HepG2 (cell line): ENCODE measurements around the gene ATG2A. TPM values are rescaled to one million over a fixed set of nuclear protein-coding genes. Genes with fewer than 3 reads are reported as not detected.

Experiments used
- BHLHE40 ChIP-seq: IDR thresholded peaks from 2 replicates; pipeline ENCODE4 v1.6.1; 2011; ENCODE audit warnings: low read length, improper control_type of control experiment
- CREB1 ChIP-seq, 2 experiments: fragments of 450-650 bp in 1 of 2; IDR thresholded peaks; 2 replicates each; pipeline ENCODE4 v1.6.1; 2016 to 2017; ENCODE audit warnings: control low read depth in 1 of 2, mild to moderate bottlenecking in 1 of 2, missing compliant biosample characterization in 1 of 2, missing genetic modification characterization in 1 of 2
- FOXC1 ChIP-seq: sonication (generic); formaldehyde crosslinking; IDR thresholded peaks from 2 replicates; pipeline ENCODE4 v1.8.0; 2022; ENCODE audit warnings: mild to moderate bottlenecking, missing genetic modification reagents, borderline replicate concordance
- KDM2A ChIP-seq: sonication (generic); formaldehyde crosslinking; IDR thresholded peaks from 2 replicates; pipeline ENCODE4 v1.4.0; 2020; ENCODE audit warnings: low read depth, missing genetic modification reagents, borderline replicate concordance
- KDM3A ChIP-seq: IDR thresholded peaks from 2 replicates; pipeline ENCODE4 v1.6.1; 2018; ENCODE audit warnings: low read depth, missing compliant biosample characterization
- NFATC3 ChIP-seq: sonication (generic); formaldehyde crosslinking; IDR thresholded peaks from 2 replicates; pipeline ENCODE4 v1.5.1; 2020; ENCODE audit warnings: mild to moderate bottlenecking, missing genetic modification reagents
- ZFP37 ChIP-seq: sonication (generic); formaldehyde crosslinking; IDR thresholded peaks from 2 replicates; pipeline ENCODE4 v1.4.0; 2020; ENCODE audit warnings: missing genetic modification reagents, borderline replicate concordance
- ZFYVE20 ChIP-seq: sonication (generic); formaldehyde crosslinking; IDR thresholded peaks from 2 replicates; pipeline ENCODE4 v1.8.0; 2023; ENCODE audit warnings: low read depth, mild to moderate bottlenecking, moderate library complexity, missing genetic modification reagents, borderline replicate concordance
- ZNF124 ChIP-seq: sonication (generic); formaldehyde crosslinking; IDR thresholded peaks from 2 replicates; pipeline ENCODE4 v1.4.0; 2020; ENCODE audit warnings: missing genetic modification reagents
- ZNF30 ChIP-seq: sonication (generic); formaldehyde crosslinking; IDR thresholded peaks from 2 replicates; pipeline ENCODE4 v1.5.0; 2020; ENCODE audit warnings: mild to moderate bottlenecking, missing genetic modification reagents
- ZNF547 ChIP-seq: sonication (generic); formaldehyde crosslinking; IDR thresholded peaks from 2 replicates; pipeline ENCODE4 v1.5.1; 2020; ENCODE audit warnings: mild to moderate bottlenecking, missing genetic modification reagents
- ZNF562 ChIP-seq: sonication (generic); formaldehyde crosslinking; IDR thresholded peaks from 2 replicates; pipeline ENCODE4 v1.8.0; 2022; ENCODE audit warnings: missing genetic modification reagents, borderline replicate concordance
- ZNF724P ChIP-seq: sonication (generic); formaldehyde crosslinking; IDR thresholded peaks from 2 replicates; pipeline ENCODE4 v1.8.0; 2022; ENCODE audit warnings: missing genetic modification reagents, borderline replicate concordance
- ZNF75D ChIP-seq: sonication (generic); formaldehyde crosslinking; IDR thresholded peaks from 2 replicates; pipeline ENCODE4 v1.8.1; 2023; ENCODE audit warnings: missing genetic modification reagents, mild to moderate bottlenecking, borderline replicate concordance
- ZNF775 ChIP-seq: sonication (generic); formaldehyde crosslinking; IDR thresholded peaks from 2 replicates; pipeline ENCODE4 v1.4.0; 2020; ENCODE audit warnings: missing genetic modification reagents, mild to moderate bottlenecking, moderate library complexity, borderline replicate concordance
- ZSCAN20 ChIP-seq: sonication (generic); formaldehyde crosslinking; IDR thresholded peaks from 2 replicates; pipeline ENCODE4 v1.4.0; 2020; ENCODE audit warnings: missing genetic modification reagents, mild to moderate bottlenecking, borderline replicate concordance
- ZUFSP ChIP-seq: sonication (generic); formaldehyde crosslinking; IDR thresholded peaks from 2 replicates; pipeline ENCODE4 v1.9.0; 2021; ENCODE audit warnings: missing genetic modification reagents, mild to moderate bottlenecking, borderline replicate concordance
- polyA plus RNA-seq, 8 experiments: library from polyadenylated mRNA; depleted of rRNA in 3 of 8; stranded (reverse) in 7 of 8; unstranded in 1 of 8; fragments of >200 nt; fragmentation: Illumina TruSeq in 4 of 8; extraction: Trizol in 4 of 8; gene quantifications; 2 replicates each; pipeline versions ENCODE4 v1.2.1 to v1.2.3, GENCODE V29; 2011 to 2016; ENCODE audit warnings: low read depth in 4 of 8, missing spikeins in 1 of 8, mixed read lengths in 1 of 8; ENCODE audit not compliant: insufficient read depth in 1 of 8
- total RNA-seq, 5 experiments: library from RNA; depleted of rRNA; stranded (reverse); fragments of >200 nt; fragmentation: Illumina TruSeq; extraction: Trizol; gene quantifications; 2 replicates each; pipeline ENCODE4 v1.2.3, GENCODE V29; 2016; ENCODE audit warnings: low read depth in 1 of 5
- TF ChIP-seq, protein P1 (sequence below): sonication (generic); formaldehyde crosslinking; IDR thresholded peaks from 2 replicates; pipeline ENCODE4 v1.5.1; 2020; ENCODE audit warnings: missing genetic modification reagents, mild to moderate bottlenecking, borderline replicate concordance
- TF ChIP-seq, protein P2 (sequence below): sonication (generic); formaldehyde crosslinking; conservative IDR thresholded peaks from 2 replicates; pipeline ENCODE4 v1.4.0; 2020; ENCODE audit warnings: missing genetic modification reagents
- TF ChIP-seq, protein P3 (sequence below): sonication (generic); formaldehyde crosslinking; IDR thresholded peaks from 2 replicates; pipeline ENCODE4 v1.5.0; 2020; ENCODE audit warnings: missing genetic modification reagents
- TF ChIP-seq, protein P4 (sequence below): IDR thresholded peaks from 2 replicates; pipeline ENCODE4 v1.6.1; 2016; ENCODE audit warnings: missing compliant biosample characterization, missing genetic modification reagents, borderline replicate concordance
- TF ChIP-seq, protein P5 (sequence below): sonication (generic); formaldehyde crosslinking; IDR thresholded peaks from 2 replicates; pipeline ENCODE4 v1.4.0; 2020; ENCODE audit warnings: missing genetic modification reagents

The ATG2A gene
- total and polyA plus RNA-seq, 2 of the 13 experiments (the other 11 are each of a cell fraction or from before 2014, with no cell fraction given), result 6.7 to 8.0 TPM

DNA sequence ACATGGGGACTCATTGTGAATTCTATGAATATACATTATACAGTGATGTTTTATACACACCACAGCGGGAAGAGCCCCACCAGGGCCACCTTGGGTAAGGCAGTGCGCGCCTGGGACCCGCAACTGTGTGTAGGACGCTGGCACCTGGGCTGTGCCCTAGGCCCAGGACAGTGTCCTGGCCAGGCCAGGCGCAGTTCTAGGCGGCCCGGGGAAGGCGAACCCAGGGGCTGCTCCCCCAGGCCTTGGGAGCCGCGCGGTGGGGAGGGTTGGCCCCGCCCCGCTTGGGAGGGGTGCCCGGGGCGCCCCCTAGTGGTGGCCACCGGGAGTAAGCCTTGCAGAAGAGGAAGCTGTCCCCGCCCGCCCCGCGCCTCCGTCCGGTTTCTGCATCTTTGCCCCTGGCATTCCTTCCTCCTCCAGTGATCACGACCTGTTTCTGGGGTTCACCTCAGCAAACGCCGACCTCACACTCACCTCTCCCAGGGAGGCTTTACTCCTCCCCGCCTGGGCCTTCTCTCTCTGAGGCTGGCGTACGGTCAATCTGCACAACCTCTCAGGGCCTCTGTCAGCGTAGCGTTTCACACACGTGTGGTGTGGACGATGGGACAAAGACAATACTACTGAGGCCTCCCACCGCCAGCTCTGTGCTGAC is 29.1 kb downstream of the ATG2A start (continued):
- TF ChIP-seq ZUFSP (no peak), KDM2A (CRISPR knock-in tag) (peak; percentile 96), CREB1 (IDR thresholded peaks at IDR 0.05) (no peak), CREB1 (CRISPR knock-in tag; IDR thresholded peaks at IDR 0.05) (no peak), ZNF124 (CRISPR knock-in tag) (no peak), ZNF724P (CRISPR knock-in tag) (no peak), BHLHE40 (no peak), ZNF562 (CRISPR knock-in tag) (no peak), FOXC1 (0 out of 2 replicates have a peak, but pooled peaks have one; percentile 17), ZNF30 (CRISPR knock-in tag) (no peak), ZFP37 (CRISPR knock-in tag) (no peak), KDM3A (CRISPR knock-in tag) (peak; percentile 27; the same call in 1 of the 2 replicates), ZNF547 (CRISPR knock-in tag) (peak; percentile 21; the same call in 1 of the 2 replicates), ZNF75D (CRISPR knock-in tag) (no peak), ZSCAN20 (peak; percentile 87; the same call in 1 of the 2 replicates), ZNF775 (CRISPR knock-in tag) (no peak), NFATC3 (CRISPR knock-in tag) (no peak), ZFYVE20 (CRISPR knock-in tag) (no peak)
- TF ChIP-seq, protein P1, sequence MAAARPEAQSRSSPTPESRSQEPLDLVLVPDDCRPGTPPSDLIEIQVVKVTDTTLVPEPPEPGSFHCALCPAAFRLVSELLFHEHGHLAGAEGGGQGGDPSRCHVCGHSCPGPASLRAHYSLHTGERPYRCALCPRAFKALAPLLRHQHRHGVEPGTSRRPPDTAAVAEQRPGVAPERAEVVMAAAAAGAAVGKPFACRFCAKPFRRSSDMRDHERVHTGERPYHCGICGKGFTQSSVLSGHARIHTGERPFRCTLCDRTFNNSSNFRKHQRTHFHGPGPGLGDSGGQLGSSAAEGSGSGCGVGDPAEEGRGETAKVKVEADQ (CRISPR knock-in tag), result no peak
- TF ChIP-seq, protein P2, sequence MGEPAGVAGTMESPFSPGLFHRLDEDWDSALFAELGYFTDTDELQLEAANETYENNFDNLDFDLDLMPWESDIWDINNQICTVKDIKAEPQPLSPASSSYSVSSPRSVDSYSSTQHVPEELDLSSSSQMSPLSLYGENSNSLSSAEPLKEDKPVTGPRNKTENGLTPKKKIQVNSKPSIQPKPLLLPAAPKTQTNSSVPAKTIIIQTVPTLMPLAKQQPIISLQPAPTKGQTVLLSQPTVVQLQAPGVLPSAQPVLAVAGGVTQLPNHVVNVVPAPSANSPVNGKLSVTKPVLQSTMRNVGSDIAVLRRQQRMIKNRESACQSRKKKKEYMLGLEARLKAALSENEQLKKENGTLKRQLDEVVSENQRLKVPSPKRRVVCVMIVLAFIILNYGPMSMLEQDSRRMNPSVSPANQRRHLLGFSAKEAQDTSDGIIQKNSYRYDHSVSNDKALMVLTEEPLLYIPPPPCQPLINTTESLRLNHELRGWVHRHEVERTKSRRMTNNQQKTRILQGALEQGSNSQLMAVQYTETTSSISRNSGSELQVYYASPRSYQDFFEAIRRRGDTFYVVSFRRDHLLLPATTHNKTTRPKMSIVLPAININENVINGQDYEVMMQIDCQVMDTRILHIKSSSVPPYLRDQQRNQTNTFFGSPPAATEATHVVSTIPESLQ (CRISPR knock-in tag), result no peak
- TF ChIP-seq, protein P3, sequence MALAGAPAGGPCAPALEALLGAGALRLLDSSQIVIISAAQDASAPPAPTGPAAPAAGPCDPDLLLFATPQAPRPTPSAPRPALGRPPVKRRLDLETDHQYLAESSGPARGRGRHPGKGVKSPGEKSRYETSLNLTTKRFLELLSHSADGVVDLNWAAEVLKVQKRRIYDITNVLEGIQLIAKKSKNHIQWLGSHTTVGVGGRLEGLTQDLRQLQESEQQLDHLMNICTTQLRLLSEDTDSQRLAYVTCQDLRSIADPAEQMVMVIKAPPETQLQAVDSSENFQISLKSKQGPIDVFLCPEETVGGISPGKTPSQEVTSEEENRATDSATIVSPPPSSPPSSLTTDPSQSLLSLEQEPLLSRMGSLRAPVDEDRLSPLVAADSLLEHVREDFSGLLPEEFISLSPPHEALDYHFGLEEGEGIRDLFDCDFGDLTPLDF (CRISPR knock-in tag), result no peak
- TF ChIP-seq, protein P4, sequence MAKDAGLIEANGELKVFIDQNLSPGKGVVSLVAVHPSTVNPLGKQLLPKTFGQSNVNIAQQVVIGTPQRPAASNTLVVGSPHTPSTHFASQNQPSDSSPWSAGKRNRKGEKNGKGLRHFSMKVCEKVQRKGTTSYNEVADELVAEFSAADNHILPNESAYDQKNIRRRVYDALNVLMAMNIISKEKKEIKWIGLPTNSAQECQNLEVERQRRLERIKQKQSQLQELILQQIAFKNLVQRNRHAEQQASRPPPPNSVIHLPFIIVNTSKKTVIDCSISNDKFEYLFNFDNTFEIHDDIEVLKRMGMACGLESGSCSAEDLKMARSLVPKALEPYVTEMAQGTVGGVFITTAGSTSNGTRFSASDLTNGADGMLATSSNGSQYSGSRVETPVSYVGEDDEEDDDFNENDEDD, result no peak; the same call in 1 of the 2 replicates
- TF ChIP-seq, protein P5, sequence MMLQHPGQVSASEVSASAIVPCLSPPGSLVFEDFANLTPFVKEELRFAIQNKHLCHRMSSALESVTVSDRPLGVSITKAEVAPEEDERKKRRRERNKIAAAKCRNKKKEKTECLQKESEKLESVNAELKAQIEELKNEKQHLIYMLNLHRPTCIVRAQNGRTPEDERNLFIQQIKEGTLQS (CRISPR knock-in tag), result no peak
